Stromal cell of bone marrow (primary cell): Measurements from ENCODE around the gene NAP1L4.

ENCODE experiments used
- DNase-seq: peaks from one replicate; pipeline ENCODE4 v3.0.0-alpha.2; 2012; ENCODE audit warnings: low read depth

Gene NAP1L4

DNA sequence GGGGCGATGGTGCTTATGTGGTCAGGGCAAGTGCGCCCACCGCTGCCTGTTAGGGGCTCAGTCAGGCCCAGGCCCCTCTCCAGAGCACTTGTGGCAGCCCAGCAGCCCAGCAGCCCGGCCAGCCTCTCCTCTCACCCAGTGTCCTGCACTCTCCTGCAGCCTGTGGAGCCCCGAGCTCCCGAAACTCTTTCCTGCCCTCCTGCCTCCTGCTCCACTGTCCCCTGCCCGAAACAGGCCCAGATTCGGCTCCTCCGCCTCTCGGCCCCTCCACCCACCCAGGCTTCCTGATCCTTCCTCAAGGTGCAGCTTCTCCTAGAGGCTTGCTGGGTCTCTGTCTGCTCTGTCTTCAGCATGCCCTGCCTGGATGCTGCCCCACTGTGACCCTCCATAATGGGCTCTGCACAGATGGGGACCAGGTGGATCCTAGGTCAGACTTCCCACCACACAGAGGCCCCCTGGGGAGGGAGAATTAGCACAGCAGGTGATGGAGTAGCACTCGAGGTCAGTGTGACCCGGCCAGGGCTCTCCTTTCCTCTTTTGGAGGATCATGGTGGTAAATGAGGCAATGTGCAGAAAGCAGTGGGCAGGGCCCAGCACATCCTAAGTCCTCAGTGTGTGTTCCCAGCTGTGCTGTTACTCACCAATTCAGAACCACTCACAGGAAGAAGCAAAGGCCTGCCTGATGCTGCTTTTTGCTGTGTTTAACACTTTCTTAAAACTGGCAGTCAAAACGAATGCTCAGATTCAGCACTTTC lies 18.6 kb upstream of the NAP1L4 start:
- no peak for DNase-seq

DNA sequence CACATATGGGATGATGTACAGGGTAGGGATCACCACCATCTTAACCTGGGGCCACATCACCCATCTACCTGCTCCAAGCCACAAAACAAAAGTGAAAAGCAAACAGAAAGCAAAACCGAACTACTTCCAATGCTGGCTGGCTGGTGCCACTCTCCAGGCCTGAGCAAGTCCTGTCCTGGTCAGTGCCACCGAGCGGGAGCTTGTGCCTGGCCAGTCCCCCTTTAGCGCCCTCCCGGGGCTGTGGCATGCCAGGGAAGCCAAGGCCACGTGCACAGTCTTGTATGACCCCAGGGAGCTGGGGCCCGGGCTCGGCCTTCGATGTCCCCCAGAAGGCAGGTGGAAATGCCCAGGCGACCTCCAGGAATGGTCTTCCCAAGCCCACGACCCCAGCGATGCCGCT lies 17.9 kb upstream of the NAP1L4 start:
- DNase-seq, result no peak

DNA sequence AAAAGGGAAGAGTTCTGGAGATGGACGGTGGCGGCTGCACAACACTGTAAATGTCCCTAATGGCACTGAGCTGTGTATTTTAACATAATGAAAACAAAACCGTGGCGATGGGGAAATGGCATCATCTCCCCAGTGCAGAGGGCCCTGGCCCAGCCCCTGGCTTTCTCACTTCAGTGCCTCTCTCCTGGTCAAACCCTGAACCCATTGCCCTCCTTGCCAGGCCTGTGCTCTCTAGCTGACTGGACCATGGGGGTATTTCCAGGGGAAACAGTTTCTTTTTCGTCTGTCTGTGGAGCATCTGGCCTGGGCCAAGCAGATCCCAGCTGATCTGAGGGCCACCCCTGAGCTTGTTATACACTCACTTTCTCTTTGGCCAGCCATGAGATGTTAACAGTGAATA lies 17.4 kb upstream of the NAP1L4 start:
- no peak for DNase-seq

DNA sequence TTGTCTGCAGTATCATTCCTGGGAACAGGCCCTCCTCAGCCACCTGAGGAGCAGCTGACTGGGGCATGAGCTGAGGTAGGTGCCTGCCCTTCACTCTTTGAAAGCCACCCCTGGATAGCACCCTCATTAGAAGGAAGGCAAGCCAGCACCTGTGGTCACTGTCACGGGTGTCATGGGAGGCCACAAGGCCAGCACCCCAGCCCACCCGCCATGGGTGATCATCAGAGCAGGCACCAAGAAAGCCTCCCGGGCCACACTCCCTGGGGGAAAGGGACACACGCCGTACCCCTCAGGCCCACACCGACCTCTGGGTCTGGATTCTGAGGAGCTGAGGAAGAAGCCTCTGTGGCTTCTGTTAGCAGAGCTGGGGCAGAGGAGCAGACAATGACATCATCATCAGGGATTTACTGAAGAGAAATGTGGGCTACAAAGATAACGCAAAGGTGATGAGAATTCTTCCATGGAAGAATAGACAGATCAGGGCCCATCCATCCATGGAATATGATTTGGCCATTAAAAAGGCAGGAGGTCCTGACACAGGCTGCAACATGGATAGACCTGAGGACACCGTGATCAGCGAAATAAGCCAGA lies 16.7 kb upstream of the NAP1L4 start:
- no peak for DNase-seq

DNA sequence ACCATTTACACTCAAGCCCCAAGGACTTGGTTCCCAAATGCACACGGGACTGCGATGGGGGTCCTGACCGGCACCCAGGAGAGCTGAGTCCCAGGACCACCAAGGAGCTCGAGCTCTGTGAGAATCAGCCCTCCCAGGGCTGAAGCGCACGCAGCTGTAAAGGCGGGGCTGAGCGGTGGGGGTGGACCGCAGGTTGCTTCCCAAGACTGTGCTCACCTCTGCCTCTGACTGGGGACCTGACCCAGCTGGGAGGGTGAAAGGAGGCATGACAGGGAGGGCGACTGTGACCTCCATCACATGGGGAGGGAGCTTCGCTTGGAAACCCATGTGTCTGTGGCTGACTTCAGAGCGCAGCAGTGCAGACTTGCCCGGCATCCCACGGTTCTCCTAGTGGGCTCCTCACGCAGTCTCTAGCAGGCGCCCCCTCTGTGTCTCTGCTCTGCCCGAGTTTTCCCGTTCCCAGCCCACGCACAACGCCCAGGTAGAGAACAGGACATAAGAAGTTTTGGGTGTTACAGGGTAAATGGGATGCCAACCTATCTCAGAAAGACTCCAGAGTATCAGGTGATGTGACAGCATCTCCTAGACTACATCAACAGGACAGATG lies 15.4 kb upstream of the NAP1L4 start:
- no peak for DNase-seq

DNA sequence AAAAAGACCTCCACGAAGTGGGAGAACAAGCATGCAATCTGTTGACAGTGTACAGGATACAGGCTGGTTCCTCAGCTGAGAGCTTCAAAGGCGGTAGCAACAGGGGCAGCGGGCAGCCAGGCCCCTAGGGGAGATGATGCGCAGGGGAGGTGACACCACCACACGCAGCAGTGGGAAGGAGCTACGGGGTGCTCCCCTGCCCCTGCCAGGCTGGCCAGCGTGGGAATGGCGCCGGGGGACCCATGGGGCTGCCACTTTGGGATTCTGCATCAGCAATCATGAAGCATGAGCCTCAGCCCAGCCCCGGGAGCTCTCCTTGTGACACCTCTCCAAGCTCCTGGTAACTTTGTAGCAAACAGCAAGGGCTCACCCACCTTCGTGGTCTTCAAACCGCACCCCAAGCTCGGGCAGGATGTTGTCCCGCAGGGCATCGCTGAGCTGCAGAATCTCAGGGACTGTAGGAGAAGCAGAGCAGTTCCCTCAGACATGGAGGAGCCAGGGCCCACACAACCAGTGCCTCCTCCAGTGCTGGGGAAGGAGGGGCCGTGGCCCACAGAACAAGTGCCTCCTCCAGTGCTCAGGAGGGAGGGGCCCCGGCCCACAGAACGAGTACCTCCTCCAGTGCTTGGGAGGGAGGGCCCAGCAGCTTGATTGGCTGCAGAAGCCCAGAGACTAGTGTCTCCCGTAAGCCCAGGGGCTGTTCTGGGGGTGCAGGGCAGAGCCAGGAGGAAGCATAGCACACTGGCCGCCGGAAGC lies 14.6 kb upstream of the NAP1L4 start:
- no peak for DNase-seq

DNA sequence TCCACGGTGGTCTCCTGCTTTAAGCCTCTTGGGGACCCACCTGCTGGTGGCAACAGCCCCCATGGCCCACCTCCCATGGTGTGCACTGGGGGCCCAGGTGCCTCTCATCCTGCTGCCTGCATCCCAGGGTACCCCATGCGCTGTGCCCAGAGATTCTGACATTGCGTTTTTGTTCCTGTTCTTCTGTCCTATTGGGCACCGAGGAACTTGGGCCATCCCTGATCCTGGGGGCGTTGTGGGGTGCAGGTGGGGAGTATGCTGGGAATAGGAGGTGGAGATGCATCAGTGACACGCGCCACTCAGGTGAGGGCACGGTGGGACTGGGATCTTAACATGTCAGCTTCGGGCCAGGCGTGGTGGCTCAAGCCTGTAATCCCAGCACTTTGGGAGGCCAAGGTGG lies 12.4 kb upstream of the NAP1L4 start:
- DNase-seq, result no peak

DNA sequence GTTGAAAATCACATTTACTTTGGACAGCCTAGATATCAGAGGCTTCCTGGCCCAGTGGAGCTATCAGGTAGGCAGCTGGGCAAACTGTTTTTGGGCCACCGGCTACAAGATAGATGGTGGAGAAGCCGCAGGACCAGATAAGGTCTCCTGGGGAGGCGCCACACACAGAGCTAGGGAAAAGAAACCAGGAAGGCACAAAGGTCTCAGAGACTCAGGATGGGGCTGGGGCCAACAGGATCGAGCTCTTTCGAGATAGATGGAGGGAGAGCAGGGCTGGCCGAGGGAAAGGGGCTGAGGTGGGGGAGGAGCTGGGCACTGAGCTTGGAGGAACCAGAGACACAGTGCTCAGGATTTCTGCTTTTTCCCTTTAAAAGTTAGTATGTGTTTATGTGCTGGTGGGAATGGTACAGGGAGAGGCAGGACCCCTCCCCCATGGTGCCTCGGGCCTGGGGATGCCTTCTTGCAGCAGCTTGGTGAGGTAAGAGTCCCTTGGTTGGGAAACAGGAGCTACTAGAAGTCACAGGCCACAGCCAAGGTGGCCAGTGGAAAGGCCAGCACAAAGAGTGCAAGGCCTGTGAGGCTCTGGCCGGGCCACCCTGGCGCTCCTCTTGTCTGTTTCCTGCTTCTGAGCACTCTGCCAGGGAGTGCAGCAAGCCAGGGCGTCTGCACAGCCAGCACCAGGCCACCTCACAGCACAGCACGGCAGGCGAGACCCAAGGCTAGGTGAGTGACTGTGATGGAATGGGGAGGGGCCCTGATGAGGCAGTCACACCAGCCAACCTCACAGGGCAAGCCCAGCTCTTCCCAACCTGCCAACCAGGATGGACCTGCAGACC lies 11.5 kb upstream of the NAP1L4 start:
- DNase-seq, result no peak

DNA sequence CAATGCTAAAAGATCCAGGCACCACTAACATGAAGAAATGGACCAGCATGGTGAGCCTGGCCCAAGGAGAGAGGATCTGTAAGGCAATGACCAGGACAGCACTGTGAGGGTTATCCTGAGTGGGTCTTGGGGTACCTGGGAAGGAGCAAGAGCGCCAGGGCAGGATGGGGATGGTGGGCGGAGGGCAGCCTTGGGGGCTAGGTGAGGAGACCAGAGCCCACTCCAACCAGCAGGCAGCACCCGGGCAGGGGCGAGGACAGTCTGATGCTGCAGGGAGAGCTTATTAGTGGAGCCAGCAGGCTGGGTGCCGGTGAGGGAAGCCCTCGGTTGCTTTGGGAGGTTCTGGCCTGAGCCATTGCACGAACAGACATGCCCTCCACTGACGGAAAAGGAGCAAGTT lies 10.7 kb upstream of the NAP1L4 start:
- no peak for DNase-seq

DNA sequence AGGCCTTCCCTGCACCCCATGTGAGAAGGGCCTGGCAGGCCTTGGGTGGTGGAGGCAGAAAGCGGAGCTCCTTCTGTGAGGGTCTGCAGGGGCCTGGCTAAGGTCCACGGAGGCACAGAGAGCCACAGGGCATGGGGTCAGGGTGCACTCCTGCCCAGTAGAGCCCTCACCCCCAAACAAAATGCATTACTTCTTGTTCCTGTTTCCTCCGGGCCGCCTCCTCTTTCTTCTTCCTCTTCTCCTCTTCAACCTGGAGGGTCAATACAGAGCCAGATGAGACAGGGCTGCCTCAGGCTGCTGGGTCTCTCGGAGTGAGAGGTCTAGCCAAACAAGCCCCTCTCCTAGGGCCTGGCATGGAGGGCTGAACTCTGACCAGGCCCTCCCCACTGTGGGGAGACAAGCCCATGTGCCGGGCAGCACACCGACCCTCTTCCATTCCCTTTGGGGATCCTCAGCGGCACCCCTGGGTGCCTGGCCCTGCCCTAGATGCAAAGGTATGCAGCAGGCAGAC lies 10.3 kb upstream of the NAP1L4 start:
- DNase-seq, result no peak

DNA sequence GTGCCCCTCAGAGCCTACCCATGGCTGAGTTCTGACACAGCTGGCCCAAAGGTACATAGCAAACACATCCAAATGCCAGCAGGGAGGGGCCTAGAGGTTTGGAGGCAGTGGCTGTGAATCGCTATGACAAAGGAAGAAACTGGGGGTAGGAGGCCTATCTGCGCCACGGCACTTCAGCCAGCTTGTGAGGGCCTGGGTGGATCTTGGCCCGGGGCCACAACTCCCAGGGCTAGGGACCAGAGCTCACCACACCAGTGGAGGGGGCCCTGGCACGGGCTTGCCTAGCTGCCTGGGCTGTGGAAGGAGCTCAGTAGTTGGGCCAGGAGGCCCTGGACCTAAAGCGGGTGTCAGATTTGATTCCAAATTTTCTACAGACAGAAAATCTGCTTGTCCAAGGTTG lies 9.4 kb upstream of the NAP1L4 start:
- DNase-seq, result no peak

DNA sequence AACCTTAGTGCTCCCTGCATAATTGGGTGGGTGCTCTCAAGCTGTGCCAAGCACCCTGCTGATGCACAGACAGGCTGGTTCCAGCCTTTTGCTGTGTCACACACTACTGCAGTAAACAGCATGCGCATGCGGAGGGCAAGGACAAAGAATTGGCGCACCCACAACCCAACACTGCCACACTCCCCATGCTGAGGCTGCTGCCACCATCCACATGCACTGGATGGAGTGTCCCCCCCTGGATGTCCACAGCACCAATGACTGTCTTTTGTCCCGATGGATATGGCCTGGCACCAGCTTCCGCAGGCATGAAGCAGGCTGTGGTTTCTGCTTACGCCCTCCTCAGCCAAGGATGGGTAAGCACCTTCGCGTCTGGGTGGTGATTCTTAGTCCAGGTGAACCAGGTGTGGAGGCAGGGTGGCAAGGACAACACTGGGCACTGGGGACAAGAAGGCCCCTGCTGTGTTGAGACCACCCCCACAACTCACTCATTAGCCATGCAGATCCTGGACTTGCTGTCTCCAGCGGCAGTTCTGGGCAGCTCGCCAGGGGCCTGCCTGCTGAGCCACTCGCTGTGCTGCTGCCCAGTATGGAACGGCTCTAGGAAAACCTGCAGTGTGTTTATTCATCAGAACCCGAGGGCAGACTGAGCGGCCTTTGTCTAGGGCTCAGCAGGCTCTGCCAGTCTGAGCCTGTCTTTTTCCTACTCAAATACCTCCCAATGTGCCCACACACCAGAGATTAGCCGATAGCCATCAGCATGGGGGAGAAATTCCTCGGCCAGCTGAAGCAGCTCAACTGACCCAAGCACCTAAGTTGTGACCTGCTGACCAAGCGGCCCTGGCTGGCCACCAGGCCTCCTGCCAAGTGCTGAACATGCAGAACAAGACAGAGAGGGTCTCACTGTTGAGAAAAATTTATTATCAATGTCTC lies 8.2 kb upstream of the NAP1L4 start:
- no peak for DNase-seq

DNA sequence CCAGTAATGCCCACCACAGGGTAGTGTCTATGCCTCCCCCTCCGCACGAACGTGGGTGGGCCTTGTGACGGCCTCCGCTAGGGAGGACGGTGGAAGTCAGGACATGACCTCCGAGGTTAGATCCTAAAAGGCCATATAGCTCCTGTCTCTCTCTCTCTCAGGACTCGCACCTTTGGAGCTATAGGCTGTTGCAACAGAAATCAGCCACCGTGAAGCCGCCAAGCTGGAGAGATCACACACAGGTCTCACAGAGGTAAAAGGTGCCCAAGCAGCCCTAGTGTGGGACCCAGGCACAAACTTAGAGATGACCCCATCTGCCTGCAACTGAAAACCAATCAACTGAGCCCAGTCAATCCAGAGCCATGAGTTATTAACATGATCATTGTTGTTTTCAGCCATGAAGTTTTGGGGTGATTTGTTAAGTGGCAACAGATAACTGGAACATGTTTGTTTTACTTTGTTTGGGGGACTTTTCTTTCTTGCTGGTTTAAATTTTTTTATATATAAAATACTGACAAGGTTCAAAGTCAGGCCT lies 7.4 kb upstream of the NAP1L4 start:
- no peak for DNase-seq

DNA sequence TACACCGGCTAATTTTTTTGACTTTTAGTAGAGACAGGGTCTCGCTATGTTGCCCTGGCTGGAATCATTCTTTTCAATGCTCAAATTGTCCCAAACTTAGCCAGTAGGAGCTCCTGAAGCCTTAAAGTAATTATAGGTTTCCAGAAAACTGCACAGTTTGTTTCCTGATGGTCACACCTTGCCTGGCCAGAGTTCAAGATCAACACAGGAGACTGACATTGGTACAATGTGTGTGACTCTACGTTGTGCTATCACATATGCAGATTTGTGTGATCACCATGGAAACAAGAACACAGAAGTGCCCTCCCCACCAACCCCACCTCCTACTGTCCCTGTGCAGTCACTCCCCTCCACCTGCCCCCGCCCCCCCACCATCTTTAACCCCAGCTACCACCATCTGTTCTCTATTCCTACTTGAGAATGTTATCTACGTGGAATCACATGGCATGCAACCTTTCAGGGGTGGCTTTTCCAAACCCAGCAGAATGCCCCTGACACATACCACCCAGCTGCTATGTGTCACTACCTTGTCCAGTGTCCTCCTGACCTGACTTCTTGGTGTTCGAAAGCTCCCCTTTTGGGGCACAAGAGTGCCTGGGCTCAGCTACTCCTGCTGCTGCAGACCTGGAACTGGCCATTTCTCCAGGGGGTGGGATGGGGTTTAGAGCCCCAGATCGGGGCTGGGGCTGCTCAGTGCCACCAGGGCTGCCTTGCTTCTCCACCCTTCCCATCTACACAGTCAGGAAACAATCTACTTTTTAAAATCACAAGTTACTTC lies 6.1 kb upstream of the NAP1L4 start:
- DNase-seq, result no peak

DNA sequence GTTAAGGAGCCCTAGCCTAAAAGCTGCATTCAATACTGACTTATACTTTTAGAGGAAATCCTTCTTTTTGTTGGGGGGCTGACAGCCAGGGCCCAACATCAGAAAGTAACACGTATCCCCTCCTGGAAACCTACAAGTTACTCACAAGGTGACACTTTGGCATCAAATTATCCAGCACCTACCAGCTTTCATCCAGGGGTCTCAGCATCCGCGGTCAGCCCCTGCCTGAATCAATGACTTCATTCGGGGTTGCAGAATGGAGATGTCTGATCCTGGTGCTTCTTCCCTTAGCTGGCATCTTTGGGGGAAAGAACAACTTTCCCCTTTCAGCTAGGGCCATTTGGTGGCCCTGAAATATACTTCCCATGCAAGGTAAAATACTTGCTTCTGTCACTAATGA lies 5.3 kb upstream of the NAP1L4 start:
- DNase-seq, result no peak

DNA sequence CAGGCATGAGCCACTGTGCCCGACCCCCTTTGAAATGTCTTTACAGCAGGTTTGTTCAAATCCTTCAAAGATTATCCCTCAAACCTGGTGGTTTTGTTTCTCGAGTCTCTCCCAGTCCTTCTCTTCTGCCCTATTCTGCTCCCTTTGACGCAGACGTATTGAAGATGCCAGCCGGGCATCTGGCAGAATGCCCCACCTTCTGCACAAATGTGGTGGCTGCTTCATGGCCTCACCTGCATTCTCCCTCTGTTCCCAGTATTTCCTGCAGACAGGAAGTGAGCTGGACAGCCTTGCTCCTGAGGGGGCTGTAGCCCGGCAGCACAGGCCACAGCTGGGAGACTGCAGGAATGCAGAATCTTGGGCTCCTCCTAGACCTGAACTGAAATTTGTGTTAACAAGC lies 4.8 kb upstream of the NAP1L4 start:
- DNase-seq, result no peak

DNA sequence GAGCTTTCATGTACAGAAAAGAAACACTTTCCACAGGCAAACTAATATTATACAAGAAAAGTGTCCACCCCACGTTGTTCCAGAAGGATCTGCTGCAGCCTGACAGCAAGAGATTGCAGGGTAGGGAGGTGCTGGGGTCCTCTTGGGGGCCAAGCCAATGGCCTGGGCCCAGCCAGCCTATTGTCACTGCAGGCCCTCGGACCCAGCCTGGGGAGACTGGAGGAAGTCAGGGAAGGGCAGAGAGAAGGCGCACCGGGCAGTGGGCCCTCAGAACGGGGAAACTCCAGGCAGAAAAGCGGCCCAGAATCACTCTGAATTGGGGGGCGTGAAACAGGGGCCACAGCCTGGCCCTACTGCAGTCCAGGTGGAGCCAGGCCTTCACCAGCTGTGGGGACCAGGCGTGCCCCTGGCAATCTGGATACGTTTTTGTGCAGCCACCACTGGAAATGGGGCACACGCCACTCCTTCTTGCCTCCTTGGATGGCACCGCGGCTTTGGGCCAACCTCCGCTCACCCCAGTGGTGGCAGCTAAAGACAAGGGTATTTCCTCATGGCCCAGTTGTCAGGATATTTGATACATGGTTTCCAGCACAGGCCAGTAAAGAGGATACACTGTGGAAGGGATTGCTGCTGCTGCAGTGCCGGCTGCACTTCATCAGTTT lies 3.9 kb upstream of the NAP1L4 start:
- DNase-seq, result no peak

DNA sequence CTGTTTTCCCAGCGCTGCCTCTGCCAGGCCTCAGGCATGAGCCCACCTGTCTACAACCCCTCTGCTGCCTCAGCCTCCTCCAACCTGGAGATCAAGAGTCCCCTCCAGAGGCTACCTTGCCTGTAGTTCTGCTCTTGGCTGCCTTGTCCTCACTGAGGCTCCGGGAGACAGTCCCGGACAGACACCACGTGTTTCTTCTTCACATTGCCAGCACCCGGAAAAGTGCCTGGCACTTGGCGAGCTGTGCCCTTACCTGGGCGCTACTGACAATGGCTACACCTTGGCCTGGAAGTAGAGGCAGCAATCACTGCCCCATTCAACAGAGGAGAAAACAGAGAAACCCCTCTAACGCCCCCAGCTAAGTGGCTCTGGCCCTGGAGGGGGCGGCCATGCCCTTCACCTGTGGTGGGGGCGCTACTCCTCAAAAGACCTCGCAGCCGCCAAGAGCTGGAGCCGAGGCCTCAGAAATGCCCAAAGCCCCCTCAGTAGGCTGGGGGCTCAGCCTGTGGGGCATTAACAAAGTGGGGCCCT lies 3.0 kb upstream of the NAP1L4 start:
- no peak for DNase-seq

DNA sequence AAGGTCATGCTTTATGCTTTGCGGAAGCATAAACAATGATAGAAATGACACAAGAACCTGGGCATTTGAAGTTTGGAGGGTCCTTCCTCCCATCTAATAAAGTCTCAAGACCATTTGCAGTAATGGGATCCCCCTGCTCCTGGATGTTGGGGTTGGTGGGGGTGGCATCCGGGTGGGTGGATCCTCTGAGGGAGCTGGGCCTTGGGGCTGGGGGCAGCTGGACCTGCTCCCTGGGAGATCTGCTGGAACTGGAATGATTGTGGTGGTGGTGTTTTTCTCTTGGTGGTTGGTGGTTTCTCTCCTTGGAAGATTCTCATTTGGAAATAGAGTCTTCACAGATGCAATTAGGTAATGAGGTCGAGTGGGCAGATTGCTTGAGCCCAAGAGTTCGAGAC lies 2.2 kb upstream of the NAP1L4 start:
- no peak for DNase-seq
